Measurements from ENCODE around the gene SLX4IP.

DNA sequence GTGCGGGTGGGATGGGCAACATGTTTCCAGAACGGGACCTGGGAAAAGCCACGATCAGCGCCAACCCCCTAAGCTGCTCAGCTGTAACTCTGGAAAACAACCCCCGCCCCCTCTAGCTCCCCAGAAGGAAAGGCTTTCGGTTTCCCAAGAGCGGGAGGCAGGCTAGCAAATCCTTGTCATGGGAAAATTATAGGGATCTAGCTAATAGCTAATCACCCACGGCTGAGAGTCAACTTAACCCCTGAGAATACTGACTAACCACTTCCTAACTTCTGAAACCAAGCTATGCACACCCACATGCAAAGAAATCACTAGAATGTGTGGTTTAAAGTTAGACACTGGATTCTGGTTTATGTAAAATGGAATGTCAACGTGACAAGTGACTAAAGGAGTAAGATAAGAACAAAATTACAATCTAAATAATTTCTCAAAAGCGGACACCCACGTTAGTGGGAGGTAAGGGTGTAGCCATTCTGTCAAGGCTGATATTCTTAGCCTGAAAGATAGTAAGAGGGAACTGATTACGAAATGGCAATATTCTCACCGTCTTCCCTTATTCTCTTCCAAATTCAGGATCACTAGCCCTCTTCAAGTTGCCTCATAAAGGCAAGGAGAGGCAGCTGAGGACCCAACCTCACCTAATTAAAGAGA is 218.6 kb downstream of the SLX4IP start:
- no peak for TF ChIP-seq CTCF (IDR thresholded peaks at IDR 0.05 in 2 of 3, conservative IDR thresholded peaks at IDR 0.05 in 1 of 3; ENCODE audit: borderline replicate concordance in 1 of 3, insufficient read depth in 1 of 3, low read depth in 2 of 3, low read length in 2 of 3)
- no peak for TF ChIP-seq CEBPB (IDR thresholded peaks at IDR 0.05; ENCODE audit: low read depth)
- no peak for TF ChIP-seq ELF1 (IDR thresholded peaks at IDR 0.05; ENCODE audit: borderline replicate concordance, low read depth)
- no peak for TF ChIP-seq POLR2A (IDR thresholded peaks at IDR 0.05; ENCODE audit: borderline replicate concordance, extremely low read depth, insufficient read depth, insufficient read length)
- TF ChIP-seq EZH2phosphoT487 (IDR thresholded peaks at IDR 0.05; ENCODE audit: borderline replicate concordance) = no peak

All from HCT116 (cell line).